Spinal cord (tissue), 10 donors: Measurements from ENCODE around the gene BLOC1S4. TPM values are rescaled to one million over a fixed set of nuclear protein-coding genes. Genes with fewer than 3 reads are reported as not detected.

Source experiments
- DNase-seq, 6 donors: peaks; one replicate each; pipeline versions ENCODE4 v3.0.0 to v3.0.0-alpha.2; 2013 to 2015; ENCODE audit warnings: low spot score in 6 of 6, low read depth in 4 of 6
- H3K27ac ChIP-seq: one replicate; pipeline ENCODE4 v1.5.1; 2013; ENCODE audit warnings: low read depth, low read length, control low read depth
- H3K27me3 ChIP-seq: one replicate; pipeline ENCODE4 v1.6.1; 2013; ENCODE audit warnings: low read length; ENCODE audit not compliant: control insufficient read depth, insufficient read depth
- H3K36me3 ChIP-seq: one replicate; pipeline ENCODE4 v1.6.1; 2013; ENCODE audit warnings: low read length; ENCODE audit not compliant: control insufficient read depth, insufficient read depth
- H3K4me1 ChIP-seq: one replicate; pipeline ENCODE4 v1.6.1; 2013; ENCODE audit warnings: low read length; ENCODE audit not compliant: control insufficient read depth, insufficient read depth
- H3K4me3 ChIP-seq: one replicate; pipeline ENCODE4 v1.5.1; 2013; ENCODE audit warnings: low read depth, low read length, control low read depth
- H3K9me3 ChIP-seq: one replicate; pipeline ENCODE4 v1.6.1; 2013; ENCODE audit warnings: low read length; ENCODE audit not compliant: control insufficient read depth, insufficient read depth
- WGBS: methylation state at CpG from one replicate; pipeline ENCODE4 v1.1.5; 2013; ENCODE audit warnings: missing lambda C conversion rate; ENCODE audit not compliant: insufficient coverage; 5-methylcytosine and 5-hydroxymethylcytosine counted together
- polyA plus RNA-seq, 2 donors: library from polyadenylated mRNA; unstranded; fragments of 120-200 nt; gene quantifications; one replicate each; pipeline ENCODE4 v1.2.1, GENCODE V29; 2013; ENCODE audit not compliant: insufficient read length in 2 of 2
- total RNA-seq, 2 donors: library from RNA; depleted of rRNA in 1 of 2; stranded (reverse); fragments of 120-200 nt in 1 of 2; fragments of >200 nt in 1 of 2; gene quantifications; one replicate each; pipeline versions ENCODE4 v1.2.3 to v1.2.4, GENCODE V29; 2013 to 2014
- donor health status: healthy.

Gene BLOC1S4
- total and polyA plus RNA-seq, 4 donors: 6.5 to 14.1 (median 11.9) TPM

DNA sequence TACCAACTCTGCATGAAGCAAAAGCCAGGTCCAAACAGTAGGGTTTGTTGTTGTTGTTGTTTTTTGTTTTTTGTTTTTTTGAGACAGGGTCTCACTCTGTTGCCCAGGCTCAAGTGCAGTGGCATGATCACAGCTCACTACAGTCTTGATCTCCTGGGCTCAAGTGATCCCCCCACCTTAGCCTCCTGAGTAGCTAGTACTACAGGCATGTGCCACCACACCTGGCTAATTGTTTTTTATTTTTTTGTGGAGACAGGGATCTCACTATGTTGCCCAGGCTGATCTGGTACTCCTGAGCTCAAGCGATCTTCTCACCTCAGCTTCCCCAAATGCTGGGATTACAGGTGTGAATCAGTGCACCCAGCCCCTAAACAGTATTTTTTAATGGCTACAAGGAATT is 16.1 kb upstream of the BLOC1S4 start:
- H3K9me3 ChIP-seq: peaks cover 7% of the 10 kb centered on the region
- peaks cover 25% of the 10 kb centered on the region for H3K36me3 ChIP-seq
- H3K27ac ChIP-seq: no peak overlapping the region
- no peak overlapping the region for H3K4me3 ChIP-seq
- no peak for DNase-seq
- no peaks in the 10 kb centered on the region for H3K4me1 ChIP-seq
- H3K27me3 ChIP-seq: no peaks in the 10 kb centered on the region
- no CpG with 5 or more reads among the region's 1 CpG for WGBS

GRCh38 chr4:6701371-6701770 is 14.6 kb upstream of the BLOC1S4 start:
- H3K27ac ChIP-seq: no peak overlapping the region
- no peaks in the 10 kb centered on the region for H3K4me1 ChIP-seq
- no peak for DNase-seq
- H3K27me3 ChIP-seq: no peaks in the 10 kb centered on the region
- 74% methylated on average over 13 of the region's 13 CpGs for WGBS
- peaks cover 7% of the 10 kb centered on the region for H3K9me3 ChIP-seq
- no peak overlapping the region for H3K4me3 ChIP-seq
- peaks cover 17% of the 10 kb centered on the region for H3K36me3 ChIP-seq

- no peak overlapping the region for H3K27ac ChIP-seq
- peaks cover 12% of the 10 kb centered on the region for H3K36me3 ChIP-seq
- no CpG with 5 or more reads among the region's 1 CpG for WGBS
Observed at GRCh38 chr4:6702761-6703160, 13.2 kb upstream of the BLOC1S4 start.

GRCh38 chr4:6703786-6704185 is 12.2 kb upstream of the BLOC1S4 start:
- Histone ChIP-seq H3K4me1 (peaks cover 6% of the 10 kb centered on the region), H3K36me3 (peaks cover 12% of the 10 kb centered on the region), H3K4me3 (no peak overlapping the region), H3K27ac (no peak overlapping the region), H3K9me3 (peaks cover 7% of the 10 kb centered on the region), H3K27me3 (no peaks in the 10 kb centered on the region)
- WGBS: 100% methylated on average over 1 of the region's 3 CpGs
- no peak for DNase-seq

More at GRCh38 chr4:6702761-6703160, 13.2 kb upstream of the BLOC1S4 start:
- peaks cover 7% of the 10 kb centered on the region for H3K9me3 ChIP-seq
- H3K27me3 ChIP-seq: no peaks in the 10 kb centered on the region
- no peak overlapping the region for H3K4me3 ChIP-seq
- no peak for DNase-seq
- H3K4me1 ChIP-seq: peaks cover 6% of the 10 kb centered on the region

DNA sequence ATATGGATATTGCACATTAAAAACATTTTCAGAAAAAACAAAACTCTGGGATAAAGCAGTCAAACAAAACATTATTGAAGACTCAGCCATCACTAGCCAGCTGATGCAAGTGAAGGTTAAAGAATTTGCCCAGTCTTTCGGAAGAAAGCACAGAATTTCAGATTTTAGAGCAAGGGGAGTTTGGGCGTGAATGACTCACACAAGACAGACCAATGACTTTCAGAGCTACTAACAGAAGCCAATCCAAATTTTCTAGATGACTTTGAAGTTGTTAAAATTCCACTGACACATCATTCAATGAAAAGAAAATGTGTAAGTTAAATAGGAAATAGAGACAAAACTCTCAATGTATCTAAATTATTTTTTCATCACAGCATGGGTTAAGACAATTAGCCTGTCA is 10.3 kb upstream of the BLOC1S4 start:
- Histone ChIP-seq H3K36me3 (peaks cover 12% of the 10 kb centered on the region), H3K9me3 (peaks cover 7% of the 10 kb centered on the region), H3K27ac (no peak overlapping the region), H3K4me3 (no peak overlapping the region), H3K4me1 (peaks cover 10% of the 10 kb centered on the region), H3K27me3 (no peaks in the 10 kb centered on the region)
- no CpG with 5 or more reads among the region's 2 CpGs for WGBS
- DNase-seq: no peak

GRCh38 chr4:6706173-6706572 is 9.8 kb upstream of the BLOC1S4 start:
- Histone ChIP-seq H3K27me3 (no peaks in the 10 kb centered on the region), H3K27ac (no peak overlapping the region), H3K4me1 (peaks cover 10% of the 10 kb centered on the region), H3K9me3 (peaks cover 7% of the 10 kb centered on the region), H3K36me3 (peaks cover 12% of the 10 kb centered on the region), H3K4me3 (no peak overlapping the region)
- no peak for DNase-seq
- WGBS: no CpG with 5 or more reads among the region's 5 CpGs

DNA sequence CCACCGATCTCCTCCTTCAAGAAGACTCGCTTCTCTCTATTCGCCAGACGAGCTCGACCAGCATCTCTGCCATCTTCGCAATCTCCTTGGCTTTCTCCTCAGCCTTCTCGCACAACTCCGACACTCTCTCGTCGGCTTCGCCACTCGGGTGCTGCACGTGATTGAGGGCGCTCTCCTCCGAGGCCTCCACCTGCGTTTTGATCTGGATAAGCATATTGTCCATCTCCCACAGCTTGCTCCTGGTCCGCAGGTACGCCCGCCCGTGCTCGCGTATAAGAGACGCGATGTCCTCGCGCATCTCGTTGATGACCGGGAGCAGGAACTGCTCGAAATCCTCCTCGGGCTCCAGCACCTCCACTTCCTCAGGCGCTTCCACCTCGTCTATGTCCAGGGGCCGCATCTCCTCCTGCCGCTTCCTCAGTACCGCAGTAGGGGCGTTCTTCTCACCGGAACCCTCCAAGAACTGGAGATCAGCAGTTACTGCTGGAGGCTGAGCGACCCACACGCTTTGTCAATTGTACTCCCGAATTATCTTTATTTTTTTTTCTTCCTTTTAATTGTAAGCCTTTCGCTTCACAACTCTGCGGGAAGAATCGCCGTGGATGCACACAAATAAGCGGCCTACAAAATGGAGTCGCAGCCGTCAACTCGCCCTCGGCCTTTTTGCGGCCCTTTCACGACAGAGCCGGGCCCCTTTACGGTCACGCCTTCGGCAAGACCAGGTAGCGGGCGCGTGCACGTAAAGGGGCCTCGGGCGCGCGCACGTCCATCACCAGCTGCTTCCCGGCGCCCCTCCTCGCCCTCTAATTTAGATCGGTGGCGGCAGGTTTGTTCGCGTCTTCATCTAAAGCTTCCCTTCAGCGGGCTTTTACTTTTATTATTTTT is 6.5 kb upstream of the BLOC1S4 start, which contains the start of gene MRFAP1L1:
TSS of gene MRFAP1L1 (minus strand) at position 636 of the 885 bp plus-strand sequence. CDS start at position 400, 236 bp downstream.
- Histone ChIP-seq H3K9me3 (no peaks in the 10 kb centered on the region), H3K36me3 (no peaks in the 10 kb centered on the region), H3K4me1 (peaks cover 10% of the 10 kb centered on the region), H3K4me3 (peak within 1 kb of the TSS; percentile 95), H3K27ac (peak within 1 kb of the TSS; percentile 91), H3K27me3 (no peaks in the 10 kb centered on the region)
- 0% methylated on average over 67 of the region's 72 CpGs for WGBS
- peak; percentile 92 to 99 (median 96) for DNase-seq

DNA sequence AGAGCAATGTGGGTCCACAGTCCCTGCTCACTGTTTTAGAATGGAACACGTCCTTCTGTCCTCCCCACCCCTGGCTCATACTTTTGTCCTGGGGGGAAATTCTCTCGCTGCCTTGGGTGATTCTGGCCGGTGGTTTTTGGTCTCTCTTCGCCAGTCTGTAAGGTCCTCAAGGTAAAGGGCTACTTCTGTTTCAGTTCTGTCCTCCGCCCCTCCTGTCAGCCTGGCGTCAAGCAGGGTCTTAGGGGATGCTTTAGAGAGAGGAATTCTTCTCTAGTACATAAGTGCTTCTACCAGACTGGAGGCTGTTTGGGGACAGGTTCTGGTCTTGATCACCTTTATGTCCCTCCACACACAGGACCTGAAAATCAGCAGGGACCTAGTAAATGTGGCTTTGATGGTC is 5.7 kb upstream of the BLOC1S4 start:
- Histone ChIP-seq H3K27me3 (no peaks in the 10 kb centered on the region), H3K36me3 (no peaks in the 10 kb centered on the region), H3K9me3 (no peaks in the 10 kb centered on the region), H3K4me3 (peak overlapping the region; percentile 95), H3K27ac (peak overlapping the region; percentile 91), H3K4me1 (peaks cover 10% of the 10 kb centered on the region)
- DNase-seq: peak in 1 of 6 donors; percentile 16
- WGBS: 11% methylated on average over 5 of the region's 6 CpGs

DNA sequence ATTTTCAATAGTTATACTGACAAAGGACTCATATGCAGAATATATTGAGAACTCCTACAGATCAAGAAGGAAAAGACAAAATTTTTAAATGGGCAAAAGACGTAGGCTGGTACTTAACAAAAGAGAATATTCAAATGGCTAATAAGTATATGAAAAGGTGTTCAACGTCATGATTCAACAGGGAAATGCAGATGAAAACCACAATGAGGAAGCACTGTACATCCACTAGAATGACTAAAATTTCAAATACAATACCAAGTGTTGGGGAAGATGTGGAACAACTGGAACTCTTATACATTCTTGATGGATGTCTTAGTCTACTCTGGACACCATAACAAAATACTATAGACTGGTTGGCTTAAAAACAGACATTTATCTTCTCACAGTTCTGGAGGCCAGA is 5.0 kb upstream of the BLOC1S4 start:
- no CpG with 5 or more reads among the region's 2 CpGs for whole genome bisulfite sequencing
- no peaks in the 10 kb centered on the region for H3K9me3 ChIP-seq

GRCh38 chr4:6714954-6715353 is 1.0 kb upstream of the BLOC1S4 start:
- Histone ChIP-seq H3K27ac (no peak overlapping the region), H3K9me3 (no peaks in the 10 kb centered on the region), H3K4me3 (no peak overlapping the region), H3K4me1 (peaks cover 15% of the 10 kb centered on the region), H3K27me3 (no peaks in the 10 kb centered on the region), H3K36me3 (peaks cover 8% of the 10 kb centered on the region)
- no peak for DNase-seq
- WGBS: 83% methylated on average over 1 of the region's 1 CpG

More for the DNA sequence above, 5.0 kb upstream of the BLOC1S4 start:
- peaks cover 10% of the 10 kb centered on the region for H3K4me1 ChIP-seq
- H3K36me3 ChIP-seq: no peaks in the 10 kb centered on the region
- no peaks in the 10 kb centered on the region for H3K27me3 ChIP-seq
- DNase-seq: no peak
- no peak overlapping the region for H3K4me3 ChIP-seq
- H3K27ac ChIP-seq: no peak overlapping the region
